Lung (tissue), 12 donors: ENCODE data around the gene MERTK. TPM values are rescaled to one million over a fixed set of nuclear protein-coding genes. Genes with fewer than 3 reads are reported as not detected.

Experiments
- ATAC-seq: fragments of 200-7000 bp; cut with Tn5 transposase; one replicate; pipeline ENCODE4 v1.9.1; 2020; ENCODE audit warnings: moderate number of reproducible peaks; ENCODE audit not compliant: insufficient read depth, low FRiP score
- DNase-seq, 3 donors: peaks; one replicate each; pipeline ENCODE4 v3.0.0-alpha.2; 2013 to 2017
- H3K27ac ChIP-seq, 2 donors: one replicate each; pipeline ENCODE4 v1.5.1; 2013; ENCODE audit warnings: mild to moderate bottlenecking in 2 of 2, moderate library complexity in 2 of 2, control low read depth in 1 of 2, inconsistent platforms in 1 of 2, low read depth in 1 of 2, low read length in 1 of 2
- H3K27me3 ChIP-seq, 3 donors: one replicate each; pipeline ENCODE4 v1.5.1; 2013; ENCODE audit warnings: low read length in 2 of 3; ENCODE audit not compliant: control insufficient read depth in 3 of 3, insufficient read depth in 3 of 3
- H3K36me3 ChIP-seq, 4 donors: one replicate each; pipeline ENCODE4 v1.5.1; 2013; ENCODE audit warnings: low read length in 4 of 4, mild to moderate bottlenecking in 1 of 4, moderate library complexity in 1 of 4; ENCODE audit not compliant: control insufficient read depth in 4 of 4, insufficient read depth in 4 of 4
- H3K4me1 ChIP-seq, 5 donors: one replicate each; pipeline ENCODE4 v1.5.1; 2013; ENCODE audit warnings: low read length in 5 of 5, mild to moderate bottlenecking in 2 of 5, moderate library complexity in 1 of 5; ENCODE audit not compliant: control insufficient read depth in 5 of 5, insufficient read depth in 5 of 5
- H3K4me3 ChIP-seq: one replicate; pipeline ENCODE4 v1.5.1; 2013; ENCODE audit warnings: mild to moderate bottlenecking, control low read depth, moderate library complexity
- H3K9ac ChIP-seq, 2 donors: one replicate each; pipeline ENCODE4 v1.5.1; 2013; ENCODE audit warnings: low read length in 2 of 2, control low read depth in 1 of 2; ENCODE audit not compliant: insufficient read depth in 1 of 2
- H3K9me3 ChIP-seq, 4 donors: one replicate each; pipeline ENCODE4 v1.5.1; 2013; ENCODE audit warnings: low read length in 3 of 4, mild to moderate bottlenecking in 1 of 4, moderate library complexity in 1 of 4; ENCODE audit not compliant: control insufficient read depth in 4 of 4, insufficient read depth in 3 of 4
- CTCF ChIP-seq: IDR thresholded peaks from 2 replicates; pipeline ENCODE4 v1.5.1; 2012; ENCODE audit warnings: mild to moderate bottlenecking; ENCODE audit errors: control extremely low read depth, extremely low read depth
- WGBS, 2 donors: extraction: QIAGEN DNeasy Blood & Tissue Kit; methylation state at CpG; one replicate each; pipeline ENCODE4 v1.1.7; 2013; 5-methylcytosine and 5-hydroxymethylcytosine counted together
- polyA plus RNA-seq, 2 donors: library from polyadenylated mRNA; stranded (reverse); fragments of 200-250 nt; gene quantifications; one replicate each; pipeline ENCODE4 v1.2.1, GENCODE V29; 2013
- total RNA-seq, 2 donors: library from RNA; depleted of rRNA in 1 of 2; stranded (reverse); fragments of >200 nt in 1 of 2; gene quantifications; one replicate each; pipeline ENCODE4 v1.2.1, GENCODE V29; 2014 to 2021
- donor health status: control.
- donor health status: control.
- donor health status: Bipolar disorder and iron deficiency.
- donor health status: healthy.
- donor health status: DM: yes; HTN: yes; CAD: no.

Gene MERTK
- total and polyA plus RNA-seq, 4 donors: 5.5 to 33.1 (median 22.4) TPM

GRCh38 chr2:111941531-111941930 lies 43.1 kb downstream of the MERTK start:
- Histone ChIP-seq H3K4me1 (peaks cover 0 to 21% (median 9%) of the 10 kb centered on the region in 5 donors), H3K4me3 (no peak overlapping the region), H3K27ac (no peak overlapping the region), H3K9ac (no peak overlapping the region), H3K36me3 (no peaks in the 10 kb centered on the region), H3K27me3 (no peaks in the 10 kb centered on the region), H3K9me3 (no peaks in the 10 kb centered on the region)
- no peak for TF ChIP-seq CTCF
- WGBS, 2 donors: 93 to 98% methylated on average over 4 of the region's 4 CpGs
- no peak for ATAC-seq
- DNase-seq: no peak

DNA sequence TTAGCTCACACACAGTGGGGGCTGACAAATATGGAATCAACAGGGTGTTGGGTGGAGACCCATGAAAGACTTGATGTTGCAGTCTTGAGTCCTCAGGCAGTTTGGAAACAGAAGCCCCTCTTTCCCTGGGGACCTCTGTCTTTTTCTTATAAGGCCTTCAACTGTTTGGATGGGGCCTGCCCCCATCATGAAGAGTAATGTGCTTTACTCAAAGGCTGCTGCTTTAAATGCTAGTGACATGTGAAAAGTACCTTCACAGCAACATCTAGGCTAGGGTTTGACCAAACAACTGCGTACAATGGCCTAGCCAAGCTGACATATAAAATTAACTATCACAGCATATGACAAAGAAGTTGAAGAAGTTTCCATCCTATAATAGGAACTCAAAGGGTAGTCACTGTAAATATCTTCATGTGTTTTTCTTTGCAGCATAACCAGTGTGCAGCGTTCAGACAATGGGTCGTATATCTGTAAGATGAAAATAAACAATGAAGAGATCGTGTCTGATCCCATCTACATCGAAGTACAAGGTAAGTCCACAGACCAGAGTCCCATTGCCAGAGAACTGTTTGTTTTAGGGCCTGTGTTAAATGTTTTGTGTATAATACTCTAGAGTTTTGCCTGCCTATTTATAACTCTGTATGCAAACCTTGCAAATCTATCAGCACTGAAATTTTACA lies 46.3 kb downstream of the MERTK start:
- no peak for DNase-seq
- Histone ChIP-seq H3K4me3 (no peak overlapping the region), H3K36me3 (peaks cover 0 to 7% (median 4%) of the 10 kb centered on the region in 4 donors), H3K27me3 (no peaks in the 10 kb centered on the region), H3K9ac (no peak overlapping the region), H3K9me3 (no peaks in the 10 kb centered on the region), H3K27ac (no peak overlapping the region), H3K4me1 (peaks cover 0 to 12% (median 5%) of the 10 kb centered on the region in 5 donors)
- no peak for ATAC-seq
- 57 to 74% methylated on average over 5 of the region's 5 CpGs for WGBS, 2 donors
- no peak for TF ChIP-seq CTCF

GRCh38 chr2:111945444-111946293 lies 47.3 kb downstream of the MERTK start:
- Histone ChIP-seq H3K4me3 (no peak overlapping the region), H3K9me3 (no peaks in the 10 kb centered on the region), H3K27ac (peak overlapping the region in 1 of 2 donors; percentile 49), H3K4me1 (peaks cover 0 to 12% (median 5%) of the 10 kb centered on the region in 5 donors), H3K27me3 (no peaks in the 10 kb centered on the region), H3K9ac (no peak overlapping the region), H3K36me3 (peaks cover 0 to 7% (median 4%) of the 10 kb centered on the region in 4 donors)
- no peak for TF ChIP-seq CTCF
- WGBS, 2 donors: 81 to 88% methylated on average over 2 of the region's 2 CpGs
- no peak for ATAC-seq
- no peak for DNase-seq
